CD4-positive, alpha-beta memory T cell (primary cell): ENCODE data around the gene PLA2G5. TPM values are rescaled to one million over a fixed set of nuclear protein-coding genes. Genes with fewer than 3 reads are reported as not detected.

Experiments
- CTCF ChIA-PET: fragments of 350-600 bp; sonication (Branson Sonifier 250); formaldehyde crosslinking; loops from one replicate; lab custom pipeline; 2021; ENCODE audit warnings: inconsistent platforms; ENCODE audit not compliant: partially characterized antibody; lab: Charles Lee
- POLR2A ChIA-PET: fragments of 350-600 bp; sonication (Branson Sonifier 250); formaldehyde crosslinking; loops from one replicate; lab custom pipeline; 2021; ENCODE audit not compliant: partially characterized antibody; lab: Charles Lee
- DNase-seq, 5 donors: peaks; one replicate each; pipeline versions ENCODE4 v3.0.0 to v3.0.0-alpha.2; 2020 to 2022; ENCODE audit warnings: mixed read lengths in 1 of 5
- H3K27ac ChIP-seq: one replicate; pipeline ENCODE4 v1.7.0; 2013; ENCODE audit warnings: low read depth, low read length
- H3K27me3 ChIP-seq: 2 replicates; pipeline ENCODE4 v1.7.0; 2013; ENCODE audit warnings: mild to moderate bottlenecking, low read length, moderate library complexity; ENCODE audit not compliant: insufficient read depth
- H3K36me3 ChIP-seq: 2 replicates; pipeline ENCODE4 v1.7.0; 2013; ENCODE audit warnings: mild to moderate bottlenecking, low read length, moderate library complexity; ENCODE audit not compliant: insufficient read depth
- H3K4me1 ChIP-seq: 2 replicates; pipeline ENCODE4 v1.7.0; 2013; ENCODE audit warnings: mild to moderate bottlenecking, low read length, moderate library complexity; ENCODE audit not compliant: insufficient read depth
- H3K4me3 ChIP-seq, 2 donors: one replicate each; pipeline ENCODE4 v1.7.0; 2013; ENCODE audit warnings: low read length in 2 of 2, mild to moderate bottlenecking in 1 of 2
- H3K9me3 ChIP-seq, 2 donors: one replicate each; pipeline ENCODE4 v1.7.0; 2013; ENCODE audit warnings: low read length in 2 of 2, control low read depth in 1 of 2; ENCODE audit not compliant: control insufficient read depth in 1 of 2
- H3K27ac Mint-ChIP-seq, 7 donors: one replicate each; pipeline ENCODE4 v1.8.0; 2020 to 2021; ENCODE audit warnings: mixed read lengths in 7 of 7, mild to moderate bottlenecking in 6 of 7, inconsistent platforms in 3 of 7, moderate library complexity in 3 of 7
- H3K27me3 Mint-ChIP-seq, 2 donors: one replicate each; pipeline ENCODE4 v1.8.0; 2020 to 2021; ENCODE audit warnings: mixed read lengths in 2 of 2
- H3K36me3 Mint-ChIP-seq, 2 donors: one replicate each; pipeline ENCODE4 v1.8.0; 2020 to 2021; ENCODE audit warnings: mixed read lengths in 2 of 2, inconsistent platforms in 1 of 2, mild to moderate bottlenecking in 1 of 2
- H3K4me1 Mint-ChIP-seq, 4 donors: one replicate each; pipeline ENCODE4 v1.8.0; 2020 to 2021; ENCODE audit warnings: mixed read lengths in 4 of 4, mild to moderate bottlenecking in 1 of 4
- H3K4me3 Mint-ChIP-seq, 8 donors: one replicate each; pipeline ENCODE4 v1.8.0; 2020 to 2021; ENCODE audit warnings: mixed read lengths in 8 of 8, mild to moderate bottlenecking in 7 of 8, moderate library complexity in 6 of 8, inconsistent platforms in 3 of 8
- H3K9me3 Mint-ChIP-seq, 8 donors: one replicate each; pipeline ENCODE4 v1.8.0; 2020 to 2021; ENCODE audit warnings: mixed read lengths in 8 of 8, mild to moderate bottlenecking in 5 of 8, inconsistent platforms in 3 of 8, moderate library complexity in 1 of 8
- intact Hi-C: fragments of 100-400 bp; cut with micrococcal nuclease; formaldehyde crosslinking; loops from one replicate; pipeline ENCODE4 v1.15.1; 2023
- polyA plus RNA-seq, 2 donors: library from polyadenylated mRNA; unstranded; fragments of 300-500 nt; fragmentation: Illumina TruSeq; gene quantifications; one replicate each; pipeline ENCODE4 v1.2.3, GENCODE V29; 2021
- total RNA-seq, 2 experiments: library from RNA; stranded (reverse); gene quantifications; one replicate each; pipeline ENCODE4 v1.2.3, GENCODE V29; 2021

PLA2G5 gene
- total and polyA plus RNA-seq, 4 experiments from 2014 or later = not detected

- DNase-seq = no peak
These were observed 39.3 kb downstream of the PLA2G5 start for GRCh38 chr1:20109223-20109856.

GRCh38 chr1:20110679-20111078 is 40.7 kb downstream of the PLA2G5 start:
- CTCF ChIA-PET = no interaction called here
- no peak for DNase-seq
- Histone ChIP-seq H3K36me3 (no peaks in the 10 kb centered on the region), H3K4me3 (no peak overlapping the region), H3K9me3 (no peaks in the 10 kb centered on the region), H3K27ac (no peak overlapping the region), H3K27me3 (no peaks in the 10 kb centered on the region), H3K4me1 (no peaks in the 10 kb centered on the region)
- POLR2A ChIA-PET = no interaction called here
- Mint-ChIP-seq H3K4me3 (no peak overlapping the region), H3K9me3 (no peaks in the 10 kb centered on the region), H3K36me3 (no peaks in the 10 kb centered on the region), H3K4me1 (no peaks in the 10 kb centered on the region), H3K27me3 (peaks cover 6 to 8% of the 10 kb centered on the region in 2 donors), H3K27ac (no peak overlapping the region)
- intact Hi-C loops = no loop called here

More at GRCh38 chr1:20109223-20109856, 39.3 kb downstream of the PLA2G5 start:
- Mint-ChIP-seq H3K36me3 (no peaks in the 10 kb centered on the region), H3K9me3 (peaks cover 0 to 3% (median 0%) of the 10 kb centered on the region in 8 donors), H3K4me3 (no peak overlapping the region), H3K27me3 (peaks cover 4 to 6% of the 10 kb centered on the region in 2 donors), H3K4me1 (no peaks in the 10 kb centered on the region), H3K27ac (no peak overlapping the region)
- ChIA-PET CTCF (no interaction called here), POLR2A (no interaction called here)
- Histone ChIP-seq H3K9me3 (no peaks in the 10 kb centered on the region), H3K4me3 (no peak overlapping the region), H3K27ac (no peak overlapping the region), H3K36me3 (no peaks in the 10 kb centered on the region), H3K4me1 (no peaks in the 10 kb centered on the region), H3K27me3 (no peaks in the 10 kb centered on the region)
- intact Hi-C loops = no loop called here

- Mint-ChIP-seq H3K4me3 (no peak overlapping the region), H3K4me1 (no peaks in the 10 kb centered on the region), H3K27me3 (peaks cover 6 to 12% of the 10 kb centered on the region in 2 donors), H3K27ac (no peak overlapping the region), H3K9me3 (no peaks in the 10 kb centered on the region), H3K36me3 (no peaks in the 10 kb centered on the region)
- no peak for DNase-seq
- H3K4me3 ChIP-seq = no peak overlapping the region
- ChIA-PET POLR2A (no interaction called here), CTCF (no interaction called here)
- H3K36me3 ChIP-seq = no peaks in the 10 kb centered on the region
- H3K27ac ChIP-seq = no peak overlapping the region
- intact Hi-C loops = no loop called here
- no peaks in the 10 kb centered on the region for H3K27me3 ChIP-seq
- no peaks in the 10 kb centered on the region for H3K4me1 ChIP-seq
- no peaks in the 10 kb centered on the region for H3K9me3 ChIP-seq
These were observed 41.5 kb downstream of the PLA2G5 start for GRCh38 chr1:20111452-20111851.

- intact Hi-C loops = no loop called here
- Histone ChIP-seq H3K9me3 (no peaks in the 10 kb centered on the region), H3K27ac (no peak overlapping the region), H3K4me3 (no peak overlapping the region), H3K4me1 (no peaks in the 10 kb centered on the region), H3K27me3 (no peaks in the 10 kb centered on the region), H3K36me3 (no peaks in the 10 kb centered on the region)
- no peaks in the 10 kb centered on the region for H3K36me3 Mint-ChIP-seq
- CTCF ChIA-PET = no interaction called here
- no peak for DNase-seq
- H3K4me3 Mint-ChIP-seq = no peak overlapping the region
- H3K27ac Mint-ChIP-seq = no peak overlapping the region
- H3K27me3 Mint-ChIP-seq = peaks cover 8 to 17% of the 10 kb centered on the region in 2 donors
- POLR2A ChIA-PET = no interaction called here
- no peaks in the 10 kb centered on the region for H3K9me3 Mint-ChIP-seq
- no peaks in the 10 kb centered on the region for H3K4me1 Mint-ChIP-seq
These were observed 42.4 kb downstream of the PLA2G5 start for GRCh38 chr1:20112279-20113000.

- no peaks in the 10 kb centered on the region for H3K4me1 Mint-ChIP-seq
- no peaks in the 10 kb centered on the region for H3K9me3 Mint-ChIP-seq
- H3K4me3 ChIP-seq = no peak overlapping the region
- H3K27me3 ChIP-seq = no peaks in the 10 kb centered on the region
- peaks cover 8 to 24% of the 10 kb centered on the region in 2 donors for H3K27me3 Mint-ChIP-seq
- no peak overlapping the region for H3K27ac ChIP-seq
- intact Hi-C loops = no loop called here
- H3K27ac Mint-ChIP-seq = no peak overlapping the region
- H3K9me3 ChIP-seq = no peaks in the 10 kb centered on the region
- CTCF ChIA-PET = no interaction called here
- POLR2A ChIA-PET = no interaction called here
- no peak for DNase-seq
- H3K36me3 Mint-ChIP-seq = no peaks in the 10 kb centered on the region
- H3K36me3 ChIP-seq = no peaks in the 10 kb centered on the region
- H3K4me1 ChIP-seq = no peaks in the 10 kb centered on the region
- H3K4me3 Mint-ChIP-seq = no peak overlapping the region
These were observed 44.1 kb downstream of the PLA2G5 start for GRCh38 chr1:20114021-20114648.

GRCh38 chr1:20115479-20115878 is 45.5 kb downstream of the PLA2G5 start:
- ChIA-PET CTCF (no interaction called here), POLR2A (no interaction called here)
- Histone ChIP-seq H3K27ac (no peak overlapping the region), H3K9me3 (no peaks in the 10 kb centered on the region), H3K4me1 (no peaks in the 10 kb centered on the region), H3K36me3 (no peaks in the 10 kb centered on the region), H3K27me3 (no peaks in the 10 kb centered on the region), H3K4me3 (no peak overlapping the region)
- H3K36me3 Mint-ChIP-seq = no peaks in the 10 kb centered on the region
- no peak overlapping the region for H3K27ac Mint-ChIP-seq
- no peaks in the 10 kb centered on the region for H3K9me3 Mint-ChIP-seq
- no peaks in the 10 kb centered on the region for H3K4me1 Mint-ChIP-seq
- DNase-seq = no peak
- no peak overlapping the region for H3K4me3 Mint-ChIP-seq
- intact Hi-C loops = no loop called here
- peaks cover 10 to 29% of the 10 kb centered on the region in 2 donors for H3K27me3 Mint-ChIP-seq

- Histone ChIP-seq H3K27ac (no peak overlapping the region), H3K4me1 (no peaks in the 10 kb centered on the region), H3K9me3 (no peaks in the 10 kb centered on the region), H3K27me3 (no peaks in the 10 kb centered on the region), H3K36me3 (no peaks in the 10 kb centered on the region), H3K4me3 (no peak overlapping the region)
- Mint-ChIP-seq H3K27ac (no peak overlapping the region), H3K4me3 (no peak overlapping the region), H3K36me3 (no peaks in the 10 kb centered on the region), H3K4me1 (no peaks in the 10 kb centered on the region), H3K27me3 (peaks cover 10 to 29% of the 10 kb centered on the region in 2 donors), H3K9me3 (no peaks in the 10 kb centered on the region)
- ChIA-PET CTCF (no interaction called here), POLR2A (no interaction called here)
- intact Hi-C loops = no loop called here
- DNase-seq = no peak
These were observed 45.9 kb downstream of the PLA2G5 start for GRCh38 chr1:20115916-20116315.
